Inflammatory macrophage (primary cell): Measurements from ENCODE around the gene GNG7.

Source experiments
- DNase-seq, 2 donors: peaks; one replicate each; pipeline ENCODE4 v3.0.0-alpha.2; 2020 to 2022

GNG7 gene

DNA sequence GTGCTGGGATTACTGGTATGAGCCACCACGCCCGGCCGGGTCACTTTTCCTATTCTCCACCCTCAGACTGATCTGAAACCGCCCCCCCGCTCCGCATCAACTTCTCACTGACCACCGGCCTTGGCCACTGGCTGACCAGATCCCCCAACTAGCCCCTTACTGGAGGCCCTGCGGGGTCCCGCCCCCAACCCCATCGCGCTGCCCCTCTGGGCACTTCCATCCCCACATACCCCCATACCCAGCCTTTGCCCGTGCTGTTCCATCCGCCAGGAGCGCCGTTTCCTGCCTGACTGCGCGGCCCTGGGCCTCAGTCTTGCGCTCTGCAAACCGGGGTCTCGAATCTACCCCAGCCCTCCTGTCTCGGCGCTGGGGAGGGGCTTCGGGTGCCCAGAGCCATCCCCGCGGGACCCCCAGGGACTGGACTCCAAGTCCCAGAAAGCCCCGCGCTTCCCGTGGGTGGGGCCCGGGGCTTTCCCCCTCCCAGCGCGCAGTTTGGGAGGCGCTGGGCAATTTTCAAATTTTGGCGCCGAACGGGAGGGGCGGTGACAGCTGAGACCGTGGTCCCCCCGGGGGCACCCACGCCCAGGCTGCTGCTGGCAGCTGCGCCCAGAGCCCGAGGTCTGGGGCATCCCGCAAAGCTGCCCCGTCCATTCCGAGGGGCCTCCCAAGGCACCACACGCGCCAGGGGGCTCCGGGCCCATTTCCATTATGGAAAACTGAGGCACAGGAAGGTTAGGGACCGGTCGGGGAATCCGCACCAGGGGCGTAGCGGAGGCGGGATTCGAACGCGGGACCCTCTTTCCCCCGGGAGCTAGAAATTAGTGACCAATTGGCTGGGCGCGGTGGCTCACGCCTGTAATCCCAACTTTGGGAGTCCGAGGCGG lies 240.5 kb downstream of the GNG7 start:
- DNase-seq, result peak; percentile 14 to 40
